ENCODE measurements around the gene ZFYVE28.

Gene ZFYVE28

GRCh38 chr4:2274320-2275043, 144.0 kb downstream of the ZFYVE28 start:
- in situ Hi-C loops (cut with HindIII; ENCODE audit: low sequenced_read_pairs) = no loop called here
- no peak for TF ChIP-seq CTCF (IDR thresholded peaks at IDR 0.05; ENCODE audit: low read depth, low read length, missing control alignments)
- no peak overlapping the region for H3K4me3 ChIP-seq (ENCODE audit: low read depth, low read length)
- DNase-seq (ENCODE audit: low read depth) = no peak

GRCh38 chr4:2273657-2274319, 144.7 kb downstream of the ZFYVE28 start:
- DNase-seq (ENCODE audit: low read depth) = no peak
- no peak overlapping the region for H3K4me3 ChIP-seq (ENCODE audit: low read depth, low read length)
- in situ Hi-C loops (cut with HindIII; ENCODE audit: low sequenced_read_pairs) = no loop called here
- no peak for TF ChIP-seq CTCF (IDR thresholded peaks at IDR 0.05; ENCODE audit: low read depth, low read length, missing control alignments)

GRCh38 chr4:2273221-2273620, 145.2 kb downstream of the ZFYVE28 start:
- H3K4me3 ChIP-seq (ENCODE audit: low read depth, low read length) = no peak overlapping the region
- TF ChIP-seq CTCF (IDR thresholded peaks at IDR 0.05; ENCODE audit: low read depth, low read length, missing control alignments) = no peak
- in situ Hi-C loops (cut with HindIII; ENCODE audit: low sequenced_read_pairs) = no loop called here
- DNase-seq (ENCODE audit: low read depth) = no peak

GRCh38 chr4:2272828-2273120, 145.7 kb downstream of the ZFYVE28 start:
- no peak overlapping the region for H3K4me3 ChIP-seq (ENCODE audit: low read depth, low read length)
- no peak for DNase-seq (ENCODE audit: low read depth)
- TF ChIP-seq CTCF (IDR thresholded peaks at IDR 0.05; ENCODE audit: low read depth, low read length, missing control alignments) = no peak
- in situ Hi-C loops (cut with HindIII; ENCODE audit: low sequenced_read_pairs) = no loop called here

- no peak for TF ChIP-seq CTCF (IDR thresholded peaks at IDR 0.05; ENCODE audit: low read depth, low read length, missing control alignments)
- in situ Hi-C loops (cut with HindIII; ENCODE audit: low sequenced_read_pairs) = no loop called here
- no peak for DNase-seq (ENCODE audit: low read depth)
- no peak overlapping the region for H3K4me3 ChIP-seq (ENCODE audit: low read depth, low read length)
Measured at GRCh38 chr4:2272026-2272827, 146.2 kb downstream of the ZFYVE28 start.

- H3K4me3 ChIP-seq (ENCODE audit: low read depth, low read length) = no peak overlapping the region
- TF ChIP-seq CTCF (IDR thresholded peaks at IDR 0.05; ENCODE audit: low read depth, low read length, missing control alignments) = no peak
- in situ Hi-C loops (cut with HindIII; ENCODE audit: low sequenced_read_pairs) = no loop called here
Measured at GRCh38 chr4:2271279-2272025, 147.0 kb downstream of the ZFYVE28 start.

More at GRCh38 chr4:2271279-2272025, 147.0 kb downstream of the ZFYVE28 start:
- DNase-seq (ENCODE audit: low read depth) = no peak
